Stimulated activated CD4-positive, alpha-beta T cell treated with anti-CD3 and anti-CD28 coated beads, Interleukin-2, amount 100 ng/mL, for 24 hours (primary cell): Measurements from ENCODE around the gene XRRA1.
A peak's percentile ranks its signal among the peaks of the same experiment; 100 is the strongest.

Experiments used
- DNase-seq, 2 donors: peaks; one replicate each; pipeline ENCODE4 v3.0.0-alpha.2; 2020

The XRRA1 gene

GRCh38 chr11:74949753-74950137 is 854 bp upstream of the XRRA1 start:
- no peak for DNase-seq

DNA sequence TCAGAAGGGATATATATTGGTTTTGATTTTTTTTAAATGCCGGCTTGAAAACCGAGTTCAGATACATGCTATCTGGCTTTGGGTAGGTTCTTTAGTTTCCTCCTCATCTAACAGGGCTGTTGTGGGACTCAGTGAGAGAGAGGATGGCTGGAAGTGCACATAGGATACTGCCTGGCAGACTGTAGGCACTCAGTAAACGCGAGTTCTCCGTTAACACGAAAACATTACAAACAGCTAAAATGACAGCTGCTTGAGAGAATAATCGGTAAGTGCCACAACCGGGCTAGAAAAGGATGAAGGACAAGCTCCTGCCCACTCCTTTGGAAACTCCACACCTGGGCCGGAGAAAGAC is 369 bp downstream of the XRRA1 start:
- no peak for DNase-seq

DNA sequence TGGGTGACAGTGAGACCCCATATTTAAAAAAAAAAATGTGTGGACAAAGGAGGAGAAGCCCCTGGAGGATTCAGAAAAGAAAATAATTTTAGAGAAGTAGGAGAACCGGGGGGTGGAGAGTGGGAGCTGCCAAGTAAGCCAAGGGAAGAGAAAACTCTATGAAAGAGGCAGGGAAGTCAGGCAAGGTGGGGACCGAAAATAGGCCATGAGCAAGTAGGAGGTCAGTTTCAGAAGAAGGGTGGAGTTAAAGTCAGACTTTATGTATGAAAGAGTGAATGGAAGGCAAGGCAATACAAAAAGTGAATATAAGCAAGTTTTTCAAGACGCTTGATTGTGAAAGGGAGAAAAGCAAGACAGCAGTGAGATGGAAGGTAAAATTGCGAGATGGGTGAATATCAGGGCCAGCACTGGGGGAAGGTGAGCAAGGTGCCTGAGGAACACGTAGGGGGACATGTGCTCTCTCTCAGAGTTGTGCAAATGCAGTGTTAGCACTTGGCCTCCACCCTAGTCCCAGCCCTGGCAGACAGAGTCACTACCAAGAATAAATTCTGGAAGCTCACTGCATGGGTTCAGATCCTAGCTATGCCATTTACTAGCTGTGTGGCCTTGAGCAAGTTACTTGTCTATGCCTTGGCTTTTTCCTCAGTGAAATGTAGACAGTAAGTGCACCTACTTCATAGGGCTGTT is 6.7 kb downstream of the XRRA1 start:
- no peak for DNase-seq

- no peak for DNase-seq
Measured at GRCh38 chr11:74941492-74941891, 7.4 kb downstream of the XRRA1 start.

- DNase-seq = no peak
Measured at GRCh38 chr11:74937696-74938475, 11.0 kb downstream of the XRRA1 start.

- no peak for DNase-seq
Measured at GRCh38 chr11:74936976-74937375, 11.9 kb downstream of the XRRA1 start.

DNA sequence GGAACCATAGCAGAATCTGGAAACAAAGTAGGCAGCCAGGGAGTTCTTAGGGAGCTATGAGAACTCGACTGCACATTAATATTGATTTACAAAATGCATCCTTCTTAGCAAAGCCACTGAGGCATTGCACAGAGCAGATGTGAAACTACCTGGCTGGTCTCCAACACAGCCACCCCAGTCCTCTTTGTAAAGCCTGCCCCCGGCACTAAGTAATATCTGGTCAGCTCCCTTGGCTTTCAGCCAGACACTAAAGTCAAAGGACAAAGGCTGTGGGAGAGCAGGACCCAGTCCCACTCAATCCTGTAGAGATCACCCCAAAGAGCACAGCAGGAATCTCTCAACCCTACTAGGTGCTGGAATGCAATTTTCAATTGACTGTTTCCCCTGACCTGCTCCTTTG is 12.8 kb downstream of the XRRA1 start:
- DNase-seq = no peak

DNA sequence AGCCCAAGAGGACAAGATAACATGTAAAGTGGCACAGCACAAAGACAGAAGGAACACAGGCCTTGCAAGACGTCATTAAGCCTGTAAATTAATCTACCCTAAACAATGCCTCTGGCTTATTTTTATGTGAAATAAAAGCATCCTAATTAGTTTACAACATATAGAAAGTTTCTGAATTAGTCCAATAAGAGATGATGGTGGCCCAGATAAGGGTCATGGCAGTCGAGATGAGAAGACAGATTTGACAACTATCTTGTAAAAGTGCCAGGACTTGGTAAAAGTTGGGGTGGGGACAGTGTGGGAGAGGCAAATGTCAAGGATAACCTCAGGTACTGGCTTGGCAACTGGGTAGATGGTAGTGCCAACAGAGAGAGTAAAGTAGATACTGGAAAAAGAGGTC is 13.6 kb downstream of the XRRA1 start:
- DNase-seq = no peak

GRCh38 chr11:74933765-74934164 is 15.1 kb downstream of the XRRA1 start:
- DNase-seq = no peak

GRCh38 chr11:74932797-74933196 is 16.1 kb downstream of the XRRA1 start:
- DNase-seq = no peak

GRCh38 chr11:74932169-74932568 is 16.7 kb downstream of the XRRA1 start:
- DNase-seq = no peak

DNA sequence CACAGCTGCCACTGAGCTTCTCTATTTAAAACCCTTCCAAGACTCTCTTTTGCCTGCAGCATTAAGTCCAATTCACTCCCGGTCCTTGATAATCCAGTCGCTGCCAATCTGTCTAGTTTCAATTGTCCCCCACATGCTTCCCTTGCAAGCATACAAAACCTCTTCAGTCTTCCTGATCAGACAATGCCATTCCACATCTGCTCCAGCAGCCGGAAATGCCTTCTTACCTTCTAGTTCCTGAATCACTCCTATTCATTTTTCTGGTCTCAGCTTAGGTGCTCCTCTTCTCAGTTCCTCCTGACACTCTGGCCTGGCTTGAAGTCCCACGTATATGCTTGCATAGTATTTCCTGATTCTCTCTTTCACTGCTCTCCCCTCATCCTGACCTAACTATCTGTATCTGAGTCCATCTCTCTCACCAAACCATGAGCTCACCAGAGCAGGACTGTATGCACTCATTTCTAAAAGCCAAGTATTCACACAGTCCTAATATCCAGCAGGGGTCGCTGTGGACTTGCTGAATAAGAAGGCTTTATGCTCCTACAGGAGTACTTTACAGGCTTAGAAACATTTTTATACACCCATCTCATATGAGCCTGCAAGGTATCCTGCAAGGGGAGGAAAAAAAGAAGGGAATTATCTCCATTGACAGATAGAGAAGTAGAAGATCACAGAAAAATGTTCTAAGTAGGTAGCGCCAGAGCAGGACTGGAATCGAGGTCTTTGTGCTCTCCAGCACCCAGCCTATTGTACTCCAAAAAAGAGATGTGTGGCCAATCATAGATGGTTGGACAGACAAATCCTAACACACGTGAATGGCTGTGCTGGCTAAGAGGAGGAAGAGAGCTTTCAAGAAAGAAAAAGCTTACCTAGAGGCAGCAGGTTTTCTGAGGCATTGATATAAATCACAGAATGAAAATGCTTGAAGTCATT is 19.2 kb downstream of the XRRA1 start:
- peak; percentile 53 to 72 for DNase-seq

DNA sequence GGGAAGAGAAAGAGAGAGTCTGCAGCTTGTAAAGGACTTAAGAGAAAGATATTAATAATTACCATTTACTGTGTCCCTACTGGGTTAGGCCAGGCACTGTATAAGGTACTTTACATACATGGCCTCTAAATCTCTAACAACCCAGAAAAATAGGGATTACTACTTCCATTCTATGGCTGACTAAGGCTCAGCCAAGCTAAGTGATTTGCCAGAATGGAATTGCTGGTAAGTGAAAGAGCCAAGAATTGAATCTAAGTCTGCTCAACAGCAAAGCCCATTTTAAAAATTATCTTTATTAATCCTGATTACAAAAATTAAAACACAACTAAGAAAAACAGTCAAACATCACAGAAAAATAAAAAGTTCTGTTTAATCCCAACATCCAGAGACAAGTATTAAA is 21.4 kb downstream of the XRRA1 start:
- DNase-seq = no peak

DNA sequence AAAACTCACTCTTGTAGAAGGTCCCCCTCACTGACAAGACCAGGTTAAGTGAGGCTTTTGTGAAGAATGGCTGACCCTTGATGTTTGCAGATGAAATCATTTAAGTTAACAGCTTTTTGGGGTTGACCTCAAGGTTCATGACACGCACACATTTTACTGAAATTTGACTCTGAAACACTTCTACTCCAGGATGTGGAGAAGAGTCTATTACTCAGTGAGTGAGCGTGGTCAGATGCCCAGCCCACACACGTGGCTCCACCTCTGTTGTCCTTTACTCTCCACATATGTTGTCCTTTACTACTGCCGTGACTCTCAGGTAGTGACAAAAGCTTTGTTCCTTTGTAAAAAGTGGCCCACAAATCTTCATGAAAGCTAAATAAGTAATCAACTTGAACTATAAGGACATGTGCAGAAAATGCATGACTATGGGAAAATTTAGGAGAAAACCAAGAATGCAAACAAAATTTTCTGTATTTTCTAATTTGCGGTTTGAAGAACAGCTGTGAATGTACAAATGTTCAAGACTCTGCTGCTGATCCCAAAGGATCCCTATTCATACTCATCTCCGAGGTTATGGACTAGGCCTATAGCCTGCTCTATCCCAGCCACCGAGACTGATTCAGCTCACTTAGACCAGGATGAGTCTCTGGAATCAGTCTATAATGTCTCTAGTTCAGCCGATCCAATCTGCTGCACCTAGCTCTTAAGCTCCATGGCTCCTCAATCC is 22.4 kb downstream of the XRRA1 start:
- peak in 1 of 2 donors; percentile 17 for DNase-seq

- DNase-seq = no peak
Measured at GRCh38 chr11:74925281-74925680, 23.6 kb downstream of the XRRA1 start.

DNA sequence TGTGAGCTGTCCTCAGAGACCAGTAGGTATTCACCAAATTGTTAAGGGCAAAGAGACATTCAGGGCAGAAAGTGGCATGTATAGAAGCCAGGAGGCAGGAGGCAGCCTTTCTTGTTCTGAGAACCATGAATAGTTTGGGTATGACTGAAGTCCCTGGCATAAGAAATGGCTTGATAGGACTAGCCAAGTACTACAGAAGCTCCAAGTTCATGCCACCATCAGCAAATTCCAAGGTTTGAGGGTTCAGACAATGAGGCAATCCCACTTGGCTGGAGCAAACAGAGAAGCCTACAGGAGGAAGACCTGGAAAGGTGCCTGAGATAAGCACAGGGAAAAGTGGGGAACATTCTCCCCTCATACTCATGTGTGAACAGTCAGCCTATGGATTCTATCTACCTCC is 25.8 kb downstream of the XRRA1 start:
- no peak for DNase-seq

DNA sequence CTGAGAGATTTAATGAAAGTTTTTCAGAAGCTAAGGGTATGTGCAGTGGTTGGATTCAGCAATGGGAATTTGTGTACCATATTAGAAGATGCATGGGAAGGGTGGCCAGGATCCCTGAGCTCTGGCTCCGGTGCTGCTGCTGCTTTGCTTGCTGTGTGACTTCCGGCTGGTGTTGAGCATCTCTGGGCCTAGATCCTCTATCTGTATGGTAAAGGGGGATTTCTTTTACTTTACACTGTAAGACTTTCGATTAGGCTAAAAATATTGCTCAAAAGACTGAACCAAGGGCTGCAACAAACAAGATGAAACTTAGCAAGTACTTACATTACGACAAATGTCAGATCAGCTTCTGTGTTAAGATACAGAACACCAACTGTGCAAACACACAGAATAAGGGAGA is 39.1 kb downstream of the XRRA1 start:
- DNase-seq = no peak

- DNase-seq = no peak
Measured at GRCh38 chr11:74909385-74909784, 39.5 kb downstream of the XRRA1 start.

DNA sequence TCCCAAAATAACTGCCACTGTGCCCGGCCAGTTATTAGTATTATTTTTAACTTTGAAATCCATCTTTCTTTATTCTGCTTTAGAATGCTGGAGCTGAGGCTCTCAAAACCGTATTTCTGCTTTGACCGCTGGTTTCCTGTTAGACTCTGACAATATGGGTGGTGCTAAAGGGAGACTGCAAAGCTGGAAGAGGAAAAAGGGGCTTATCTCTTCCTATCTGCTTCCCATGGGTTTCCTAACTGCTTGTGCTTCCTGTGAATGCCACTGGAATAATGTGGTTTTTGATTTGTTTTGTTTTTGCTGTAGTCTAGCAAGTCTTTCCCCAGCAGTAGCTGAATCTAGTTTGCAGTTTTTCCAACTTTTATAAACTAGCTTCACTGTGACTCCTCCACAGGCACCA is 43.6 kb downstream of the XRRA1 start:
- DNase-seq = no peak

DNA sequence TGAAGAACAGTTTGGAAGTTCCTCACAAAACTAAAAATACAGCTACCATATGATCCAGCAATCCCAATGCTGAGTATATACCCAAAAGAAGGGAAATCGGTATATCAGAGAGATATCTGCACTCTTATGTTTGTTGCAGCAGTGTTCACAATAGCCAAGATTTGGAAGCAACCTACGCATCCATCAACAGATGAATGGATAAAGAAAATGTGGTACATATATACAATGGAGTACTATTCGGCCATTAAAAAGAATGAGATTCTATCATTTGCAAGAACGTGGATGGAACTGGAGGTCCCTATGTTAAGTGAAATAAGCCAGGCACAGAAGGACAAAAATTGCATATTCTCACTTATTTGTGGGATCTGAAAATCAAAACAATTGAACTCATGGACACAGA is 46.5 kb downstream of the XRRA1 start:
- DNase-seq = no peak

GRCh38 chr11:74896311-74896710 is 52.6 kb downstream of the XRRA1 start:
- DNase-seq = no peak

- DNase-seq = no peak
Measured at GRCh38 chr11:74895340-74896116, 53.4 kb downstream of the XRRA1 start.
